Naive thymus-derived CD4-positive, alpha-beta T cell (primary cell): ENCODE results near the gene LIX1L. TPM values are rescaled to one million over a fixed set of nuclear protein-coding genes. Genes with fewer than 3 reads are reported as not detected.
"Not testable (repeated sequence)": the region's sequence is repeated elsewhere in the genome, so short reads cannot be mapped to it uniquely, and the experiment has no call there.

ENCODE experiments used
- ATAC-seq: fragments of 150-1000 bp; cut with Tn5 transposase; 2 replicates; pipeline ENCODE4 v1.10.0; 2021; ENCODE audit warnings: mild to moderate bottlenecking, moderate library complexity
- CTCF ChIA-PET: fragments of 350-600 bp; sonication (Branson Sonifier 250); formaldehyde crosslinking; loops from one replicate; lab custom pipeline; 2021; ENCODE audit warnings: antibody characterized with exemption; lab: Charles Lee
- POLR2A ChIA-PET: fragments of 350-600 bp; sonication (Branson Sonifier 250); formaldehyde crosslinking; loops from one replicate; lab custom pipeline; 2021; ENCODE audit warnings: antibody characterized with exemption, inconsistent platforms; lab: Charles Lee
- DNase-seq, 9 donors: peaks; one replicate each; pipeline versions ENCODE4 v3.0.0 to v3.0.0-alpha.2; 2020 to 2022; ENCODE audit warnings: mixed read lengths in 1 of 9
- H3K27ac ChIP-seq: one replicate; pipeline ENCODE4 v1.7.0; 2013; ENCODE audit warnings: mild to moderate bottlenecking, low read depth, low read length, moderate library complexity
- H3K27me3 ChIP-seq, 2 donors: one replicate each; pipeline ENCODE4 v1.7.0; 2013; ENCODE audit warnings: low read length in 2 of 2, mild to moderate bottlenecking in 2 of 2, moderate library complexity in 2 of 2; ENCODE audit not compliant: control insufficient read depth in 2 of 2, insufficient read depth in 2 of 2
- H3K36me3 ChIP-seq, 3 experiments: 1 replicate in 2 of 3; 2 replicates in 1 of 3; pipeline ENCODE4 v1.7.0; 2013; ENCODE audit warnings: low read length in 3 of 3, mild to moderate bottlenecking in 3 of 3, moderate library complexity in 1 of 3; ENCODE audit not compliant: insufficient read depth in 3 of 3, control insufficient read depth in 2 of 3
- H3K4me1 ChIP-seq, 2 donors: one replicate each; pipeline ENCODE4 v1.7.0; 2013; ENCODE audit warnings: low read length in 2 of 2, mild to moderate bottlenecking in 2 of 2, moderate library complexity in 1 of 2; ENCODE audit not compliant: control insufficient read depth in 2 of 2, insufficient read depth in 2 of 2
- H3K4me3 ChIP-seq: 2 replicates; pipeline ENCODE4 v1.7.0; 2013; ENCODE audit warnings: mild to moderate bottlenecking, low read length
- H3K9me3 ChIP-seq, 3 experiments: 1 replicate in 2 of 3; 2 replicates in 1 of 3; pipeline ENCODE4 v1.7.0; 2013; ENCODE audit warnings: low read length in 3 of 3; ENCODE audit not compliant: control insufficient read depth in 2 of 3
- H3K27ac Mint-ChIP-seq, 9 donors: one replicate each; pipeline ENCODE4 v1.8.0; 2020 to 2022; ENCODE audit warnings: mixed read lengths in 9 of 9, mild to moderate bottlenecking in 8 of 9, moderate library complexity in 5 of 9, inconsistent platforms in 2 of 9
- H3K27me3 Mint-ChIP-seq, 5 donors: one replicate each; pipeline ENCODE4 v1.8.0; 2021 to 2022; ENCODE audit warnings: mixed read lengths in 5 of 5, mild to moderate bottlenecking in 1 of 5
- H3K36me3 Mint-ChIP-seq, 5 donors: one replicate each; pipeline ENCODE4 v1.8.0; 2020 to 2022; ENCODE audit warnings: mixed read lengths in 5 of 5, mild to moderate bottlenecking in 3 of 5, inconsistent platforms in 1 of 5
- H3K4me1 Mint-ChIP-seq, 7 donors: one replicate each; pipeline ENCODE4 v1.8.0; 2020 to 2022; ENCODE audit warnings: mixed read lengths in 7 of 7, mild to moderate bottlenecking in 3 of 7, inconsistent platforms in 1 of 7
- H3K4me3 Mint-ChIP-seq, 10 donors: one replicate each; pipeline ENCODE4 v1.8.0; 2020 to 2022; ENCODE audit warnings: mild to moderate bottlenecking in 10 of 10, mixed read lengths in 10 of 10, moderate library complexity in 6 of 10, inconsistent platforms in 2 of 10
- H3K9me3 Mint-ChIP-seq, 11 donors: one replicate each; pipeline ENCODE4 v1.8.0; 2020 to 2022; ENCODE audit warnings: mixed read lengths in 11 of 11, mild to moderate bottlenecking in 4 of 11, inconsistent platforms in 1 of 11, moderate library complexity in 1 of 11
- intact Hi-C, 2 donors: fragments of 100-400 bp; cut with micrococcal nuclease; formaldehyde crosslinking; loops; one replicate each; pipeline ENCODE4 v1.15.1; 2023
- polyA plus RNA-seq, 2 donors: library from polyadenylated mRNA; unstranded; fragments of 300-500 nt; fragmentation: Illumina TruSeq; gene quantifications; one replicate each; pipeline ENCODE4 v1.2.3, GENCODE V29; 2021
- total RNA-seq, 6 experiments: library from RNA in 5 of 6; stranded (reverse) in 5 of 6; gene quantifications; 1 replicate in 5 of 6; 2 replicates in 1 of 6; pipeline ENCODE4 v1.2.3 and lab custom pipeline; 2021 to 2026

LIX1L gene
- total and polyA plus RNA-seq, 7 experiments from 2014 or later = 29.3 to 59.2 (median 33.9) TPM

GRCh38 chr1:145922266-145922665 is 35.6 kb downstream of the LIX1L start:
- peaks cover 25 to 45% (median 39%) of the 10 kb centered on the region in 7 donors for H3K4me1 Mint-ChIP-seq
- POLR2A ChIA-PET = interaction anchor here (0.6 to 1.6 kb wide), 4 partner anchors 19 to 42 kb away, joined by 3 to 6 read pairs (median 6); partner anchors contain the start of genes ANKRD34A, LIX1L and POLR3GL
- no peak overlapping the region for H3K4me3 Mint-ChIP-seq
- H3K27ac ChIP-seq = no peak overlapping the region
- H3K27me3 ChIP-seq = no peaks in the 10 kb centered on the region
- H3K4me1 ChIP-seq = peaks cover 32 to 34% of the 10 kb centered on the region in 2 donors
- H3K27ac Mint-ChIP-seq = peak overlapping the region in 6 of 9 donors; percentile 31 to 60 (median 42)
- peaks cover 0 to 11% (median 3%) of the 10 kb centered on the region in 5 donors for H3K36me3 Mint-ChIP-seq
- no peaks in the 10 kb centered on the region for H3K9me3 Mint-ChIP-seq
- no peaks in the 10 kb centered on the region for H3K27me3 Mint-ChIP-seq
- no peaks in the 10 kb centered on the region for H3K9me3 ChIP-seq
- intact Hi-C loops = no loop called here
- CTCF ChIA-PET = interaction anchor here (1.5 to 1.7 kb wide), 2 partner anchors 56 to 77 kb away, joined by 3 to 4 read pairs; partner anchors contain the start of gene NUDT17
- peaks cover 5 to 7% (median 6%) of the 10 kb centered on the region in 3 experiments for H3K36me3 ChIP-seq
- DNase-seq = no peak
- no peak overlapping the region for H3K4me3 ChIP-seq
- no peak for ATAC-seq

GRCh38 chr1:145920297-145920696 is 37.5 kb downstream of the LIX1L start:
- peak overlapping the region in 8 of 9 donors; percentile 43 to 95 (median 79) for H3K27ac Mint-ChIP-seq
- H3K9me3 Mint-ChIP-seq, ATAC-seq, CTCF ChIA-PET, H3K27me3 ChIP-seq, H3K27me3 Mint-ChIP-seq, H3K27ac ChIP-seq, intact Hi-C loops, H3K9me3 ChIP-seq, H3K4me3 ChIP-seq, DNase-seq: not testable (repeated sequence)
- peak overlapping the region; percentile 76 to 98 (median 94) for H3K4me3 Mint-ChIP-seq
- POLR2A ChIA-PET = interaction anchor here (5.6 kb wide), 1 partner anchor 37 kb away, joined by 50 read pairs; the partner anchor contains the start of gene LIX1L
- peaks cover 25 to 61% (median 52%) of the 10 kb centered on the region in 7 donors for H3K4me1 Mint-ChIP-seq
- peaks cover 0 to 19% (median 8%) of the 10 kb centered on the region in 3 experiments for H3K36me3 ChIP-seq
- H3K4me1 ChIP-seq = peaks cover 21 to 23% of the 10 kb centered on the region in 2 donors
- peaks cover 0 to 17% (median 12%) of the 10 kb centered on the region in 5 donors for H3K36me3 Mint-ChIP-seq

DNA sequence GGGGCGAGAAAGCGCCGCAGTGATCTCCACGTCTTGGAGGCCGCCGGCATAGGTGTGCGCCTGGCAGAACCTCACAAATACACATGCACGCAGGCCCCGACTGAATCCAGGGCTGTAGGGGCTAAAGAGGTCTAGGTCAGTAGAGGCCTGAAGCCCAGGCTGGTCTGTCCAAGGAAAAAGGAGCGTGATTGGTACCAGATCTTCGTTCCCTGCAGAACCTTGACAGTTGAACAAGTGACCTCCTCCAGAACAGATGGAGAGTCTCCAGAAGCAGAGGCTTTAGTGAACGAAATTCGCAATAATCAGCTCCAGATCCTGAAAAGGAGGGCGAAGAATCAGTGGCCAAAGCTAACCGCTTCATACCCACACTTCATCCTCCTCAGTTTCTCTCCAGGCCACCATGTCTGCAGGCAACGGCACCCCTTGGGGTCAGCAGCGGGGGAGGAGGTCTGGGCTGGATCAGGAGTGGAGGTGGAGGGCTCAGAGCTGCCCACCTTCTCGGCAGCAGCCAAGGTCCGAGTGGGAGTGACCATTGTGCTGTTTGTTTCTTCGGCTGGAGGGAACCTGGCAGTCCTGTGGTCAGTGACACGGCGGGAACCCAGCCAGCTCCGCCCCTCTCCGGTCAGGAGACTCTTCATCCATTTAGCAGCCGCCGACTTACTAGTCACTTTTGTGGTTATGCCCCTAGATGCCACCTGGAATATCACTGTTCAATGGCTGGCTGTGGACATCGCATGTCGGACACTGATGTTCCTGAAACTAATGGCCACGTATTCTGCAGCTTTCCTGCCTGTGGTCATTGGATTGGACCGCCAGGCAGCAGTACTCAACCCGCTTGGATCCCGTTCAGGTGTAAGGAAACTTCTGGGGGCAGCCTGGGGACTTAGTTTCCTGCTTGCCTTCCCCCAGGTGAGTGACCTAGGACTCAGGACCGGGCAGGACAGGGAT is 38.6 kb downstream of the LIX1L start:
- Histone ChIP-seq H3K4me1 (peaks cover 21 to 23% of the 10 kb centered on the region in 2 donors), H3K27me3 (no peaks in the 10 kb centered on the region), H3K27ac (peak overlapping the region; percentile 83), H3K36me3 (peaks cover 0 to 27% (median 8%) of the 10 kb centered on the region in 3 experiments), H3K9me3 (no peaks in the 10 kb centered on the region), H3K4me3 (peak overlapping the region; percentile 82)
- peaks cover 28 to 68% (median 59%) of the 10 kb centered on the region in 7 donors for H3K4me1 Mint-ChIP-seq
- H3K9me3 Mint-ChIP-seq = no peaks in the 10 kb centered on the region
- H3K27ac Mint-ChIP-seq = peak overlapping the region; percentile 93 to 98 (median 96)
- POLR2A ChIA-PET = interaction anchor here (0.6 to 5.6 kb wide), 26 partner anchors 9 to 118 kb away, joined by 3 to 58 read pairs (median 5); partner anchors contain the start of genes ANKRD34A, HJV, ITGA10 and LIX1L
- intact Hi-C loops = loop anchor here (1.0 to 5.0 kb wide), 12 partner anchors 8 to 116 kb away; partner anchors contain the start of genes PIAS3 (in 2 of the 2), RBM8A (in 2 of the 2), ANKRD34A (in 1 of the 2) and ANKRD35 (in 1 of the 2)
- H3K36me3 Mint-ChIP-seq = peaks cover 0 to 24% (median 17%) of the 10 kb centered on the region in 5 donors
- ATAC-seq (peak; percentile 11), DNase-seq (peak in 2 of 9 donors; percentile 18 to 39)
- H3K27me3 Mint-ChIP-seq = no peaks in the 10 kb centered on the region
- H3K4me3 Mint-ChIP-seq = peak overlapping the region; percentile 92 to 98 (median 96)
- CTCF ChIA-PET = interaction anchor here (0.6 to 3.2 kb wide), 5 partner anchors 8 to 88 kb away, joined by 3 to 15 read pairs (median 5); partner anchors contain the start of genes NUDT17 and RBM8A

DNA sequence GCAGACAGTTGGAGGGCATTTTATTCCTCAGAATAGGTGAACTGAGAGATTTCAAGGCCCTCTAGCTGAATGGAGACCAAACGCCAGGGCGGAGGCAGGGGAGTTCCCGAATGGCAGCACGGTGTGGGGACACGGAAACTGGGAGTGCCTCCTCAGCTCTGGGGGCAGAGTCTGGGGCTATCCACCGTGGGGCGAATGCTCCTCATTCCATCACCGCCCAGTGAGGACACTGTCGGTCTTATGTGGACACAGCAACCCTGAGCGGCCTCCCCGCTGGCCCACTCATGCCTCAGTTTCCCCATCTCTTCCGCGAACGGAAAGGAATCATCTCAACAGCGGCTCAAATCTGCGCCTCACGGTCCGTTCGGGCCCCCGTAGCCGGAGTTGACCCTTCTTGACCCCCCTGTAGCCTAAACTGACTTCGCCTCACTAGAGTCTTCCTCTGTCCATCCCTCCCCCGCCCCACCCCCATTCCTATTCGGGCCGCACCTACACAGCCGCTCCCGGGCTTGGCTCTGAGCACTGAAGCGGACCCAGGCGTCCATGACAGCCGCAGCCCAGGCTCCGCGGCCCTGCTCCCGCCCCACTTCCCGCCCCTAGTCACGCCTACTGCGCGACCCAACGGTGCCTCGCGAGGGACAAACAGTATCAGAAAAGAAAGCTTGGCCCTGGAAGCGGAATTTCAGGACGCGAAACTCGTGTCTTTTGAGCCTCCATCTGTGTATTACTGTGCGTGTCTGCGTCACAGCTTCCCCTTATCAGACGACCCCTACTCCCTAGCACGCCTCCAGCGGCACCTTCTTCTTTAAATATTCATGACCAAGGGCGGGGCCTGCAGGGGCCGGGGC is 39.4 kb downstream of the LIX1L start, which contains the start of gene PEX11B:
Gene PEX11B, minus strand, starts transcription at position 574 of the 848 bp plus-strand sequence. Its CDS starts 29 bp downstream, at position 545.
- H3K36me3 Mint-ChIP-seq = peaks cover 0 to 28% (median 17%) of the 10 kb centered on the region in 5 donors
- peaks cover 21 to 23% of the 10 kb centered on the region in 2 donors for H3K4me1 ChIP-seq
- H3K36me3 ChIP-seq = peaks cover 5 to 35% (median 8%) of the 10 kb centered on the region in 3 experiments
- H3K4me3 Mint-ChIP-seq = peak within 1 kb of the TSS; percentile 92 to 98 (median 96)
- peak within 1 kb of the TSS; percentile 93 to 98 (median 96) for H3K27ac Mint-ChIP-seq
- peak within 1 kb of the TSS; percentile 82 for H3K4me3 ChIP-seq
- peaks cover 27 to 75% (median 61%) of the 10 kb centered on the region in 7 donors for H3K4me1 Mint-ChIP-seq
- ChIA-PET POLR2A (interaction anchor here (0.7 to 5.6 kb wide), 24 partner anchors 9 to 119 kb away, joined by 3 to 58 read pairs (median 5); partner anchors contain the start of genes ANKRD34A, HJV, ITGA10 and LIX1L), CTCF (interaction anchor here (1.1 to 3.2 kb wide), 4 partner anchors 9 to 89 kb away, joined by 3 to 15 read pairs (median 8); partner anchors contain the start of genes NUDT17 and RBM8A)
- no peaks in the 10 kb centered on the region for H3K27me3 Mint-ChIP-seq
- H3K9me3 ChIP-seq = no peaks in the 10 kb centered on the region
- H3K27me3 ChIP-seq = no peaks in the 10 kb centered on the region
- peak within 1 kb of the TSS; percentile 83 for H3K27ac ChIP-seq
- DNase-seq (peak; percentile 80 to 95 (median 93)), ATAC-seq (peak; percentile 94)
- H3K9me3 Mint-ChIP-seq = no peaks in the 10 kb centered on the region
- intact Hi-C loops = loop anchor here (1.0 to 5.0 kb wide), 11 partner anchors 9 to 94 kb away; partner anchors contain the start of genes PIAS3 (in 2 of the 2), RBM8A (in 2 of the 2), ANKRD34A (in 1 of the 2) and ANKRD35 (in 1 of the 2)

DNA sequence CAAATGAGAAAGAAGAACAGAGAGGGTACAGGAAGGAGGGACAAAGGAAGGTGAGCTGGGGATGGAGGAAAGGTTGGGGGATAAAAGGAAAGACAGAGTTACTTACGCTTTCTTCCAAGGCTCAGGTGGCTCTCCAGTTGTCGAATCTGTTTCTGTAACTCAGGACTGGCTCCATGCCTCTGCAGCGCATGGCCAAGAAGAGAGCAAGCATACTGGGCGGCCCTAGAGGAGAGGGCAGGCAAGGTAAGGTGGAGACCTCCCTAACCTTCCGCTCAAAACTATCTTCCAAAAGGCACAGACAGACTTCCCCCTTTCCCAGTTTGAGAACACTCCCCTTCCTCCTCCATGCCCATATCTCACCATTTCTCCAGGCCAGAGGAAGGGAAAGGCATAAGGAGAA is 40.2 kb downstream of the LIX1L start:
- no peak for ATAC-seq
- H3K36me3 ChIP-seq = peaks cover 5 to 41% (median 8%) of the 10 kb centered on the region in 3 experiments
- CTCF ChIA-PET = interaction anchor here (1.6 to 3.2 kb wide), 2 partner anchors 72 to 90 kb away, joined by 5 to 11 read pairs; partner anchors contain the start of gene NUDT17
- POLR2A ChIA-PET = interaction anchor here (1.2 to 5.6 kb wide), 8 partner anchors 10 to 104 kb away, joined by 3 to 58 read pairs (median 6); partner anchors contain the start of genes HJV, LIX1L, PIAS3 and RBM8A
- intact Hi-C loops = loop anchor here in 1 of 2 donors (5.0 kb wide), 1 partner anchor 60 kb away; no protein-coding TSS in a partner anchor
- Mint-ChIP-seq H3K4me1 (peaks cover 25 to 68% (median 59%) of the 10 kb centered on the region in 7 donors), H3K27me3 (no peaks in the 10 kb centered on the region), H3K9me3 (no peaks in the 10 kb centered on the region), H3K36me3 (peaks cover 0 to 33% (median 17%) of the 10 kb centered on the region in 5 donors), H3K4me3 (peak overlapping the region; percentile 92 to 98 (median 96)), H3K27ac (peak overlapping the region; percentile 66 to 98 (median 96))
- H3K27me3 ChIP-seq = no peaks in the 10 kb centered on the region
- no peaks in the 10 kb centered on the region for H3K9me3 ChIP-seq
- peak overlapping the region; percentile 83 for H3K27ac ChIP-seq
- peak overlapping the region; percentile 82 for H3K4me3 ChIP-seq
- H3K4me1 ChIP-seq = peaks cover 21 to 23% of the 10 kb centered on the region in 2 donors
- no peak for DNase-seq
